HG03045 (cell line): Measurements from ENCODE around the gene GPR183.
A peak's percentile ranks its signal among the peaks of the same experiment; 100 is the strongest.

Experiments
- ATAC-seq: cut with Tn5 transposase; IDR thresholded peaks from one replicate; pipeline ENCODE4 v1.9.1; 2021; ENCODE audit warnings: mild to moderate bottlenecking, moderate library complexity; ENCODE audit not compliant: unreplicated experiment

Gene GPR183

DNA sequence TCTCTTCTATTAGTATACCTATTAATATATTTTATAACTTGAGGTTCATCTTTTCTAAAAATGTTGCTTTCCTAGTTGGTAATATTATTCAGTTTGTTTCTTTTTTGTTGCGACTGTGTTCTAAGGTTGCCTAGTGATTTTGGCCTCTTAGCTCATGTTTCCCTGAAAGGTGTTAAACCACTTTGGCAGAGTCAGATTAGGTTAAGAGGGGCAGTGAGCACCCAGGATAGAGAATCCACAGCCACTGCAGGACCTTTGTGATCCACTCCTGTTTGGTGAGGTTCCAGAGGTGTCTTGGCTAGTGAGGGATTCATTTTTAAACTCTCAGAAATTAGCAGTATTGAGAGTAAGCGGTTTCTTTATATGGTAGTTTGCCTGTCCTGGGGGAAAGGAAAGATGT, 34.1 kb downstream of the GPR183 start:
- no peak for ATAC-seq

GRCh38 chr13:99272481-99272880, 34.7 kb downstream of the GPR183 start:
- no peak for ATAC-seq

DNA sequence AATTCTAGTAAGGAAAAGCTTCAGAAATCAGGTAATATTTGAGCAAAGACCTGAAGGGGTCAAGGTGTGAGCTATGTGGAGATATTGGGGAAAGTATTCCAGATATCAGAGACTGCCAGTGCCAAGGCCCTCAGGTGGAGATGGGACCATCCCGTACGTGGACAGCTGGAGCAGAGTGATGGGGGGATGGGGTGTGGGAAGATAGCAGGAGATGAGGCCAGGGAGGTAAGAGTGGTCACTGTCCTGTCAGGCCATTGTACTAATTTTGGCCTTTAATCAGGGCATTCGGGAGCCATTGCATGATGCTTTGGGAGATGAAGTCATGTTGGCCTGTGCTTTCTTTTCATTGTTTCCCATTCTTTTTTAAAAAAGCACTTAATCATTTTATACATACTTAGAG, 36.0 kb downstream of the GPR183 start:
- ATAC-seq: no peak

DNA sequence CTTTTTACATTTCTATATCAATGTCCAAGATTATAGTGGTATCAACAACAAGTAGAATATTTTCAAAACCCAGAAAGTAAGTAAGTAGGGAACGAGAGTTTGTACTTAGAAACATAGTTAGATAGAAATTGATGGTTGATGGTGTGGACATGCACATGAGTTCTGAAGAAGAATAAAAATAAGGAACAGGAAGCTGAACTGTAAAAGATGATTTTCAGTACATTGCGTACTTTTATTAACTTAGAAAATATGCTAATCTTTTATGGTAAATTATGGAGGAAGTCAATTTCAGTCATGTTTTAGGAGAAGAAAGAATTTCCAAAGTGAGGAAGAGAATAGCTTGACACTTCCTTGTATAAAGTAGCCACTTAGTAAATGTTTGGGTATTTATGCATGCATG, 36.7 kb downstream of the GPR183 start:
- no peak for ATAC-seq

DNA sequence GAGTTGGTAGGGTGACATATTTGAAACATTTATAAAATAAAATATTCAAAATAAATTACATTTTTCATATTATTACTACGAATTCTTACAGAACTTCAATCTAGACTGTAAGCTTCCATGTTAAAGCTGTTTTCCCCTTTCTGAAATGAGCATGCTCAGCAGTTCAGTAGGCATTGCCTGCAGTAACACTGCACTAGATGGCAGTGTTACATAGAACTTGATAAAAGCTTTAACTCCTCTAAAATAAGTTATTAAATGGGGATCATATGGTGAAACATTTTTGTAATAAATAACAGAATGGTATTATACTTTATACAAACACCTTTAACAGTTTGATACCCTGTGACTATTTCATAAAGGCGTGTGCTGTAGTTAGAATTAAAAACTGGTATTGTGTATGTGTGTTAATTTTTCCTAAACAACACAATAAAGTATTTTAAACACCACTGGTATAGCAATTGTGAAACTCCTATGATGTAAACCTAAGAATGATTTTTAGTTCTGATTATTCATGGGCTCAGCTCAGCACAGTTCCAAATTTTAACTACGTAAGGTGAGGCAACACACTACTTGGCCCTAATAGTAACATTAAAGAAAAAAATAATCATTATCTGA, 37.5 kb downstream of the GPR183 start:
- peak; percentile 57 for ATAC-seq

DNA sequence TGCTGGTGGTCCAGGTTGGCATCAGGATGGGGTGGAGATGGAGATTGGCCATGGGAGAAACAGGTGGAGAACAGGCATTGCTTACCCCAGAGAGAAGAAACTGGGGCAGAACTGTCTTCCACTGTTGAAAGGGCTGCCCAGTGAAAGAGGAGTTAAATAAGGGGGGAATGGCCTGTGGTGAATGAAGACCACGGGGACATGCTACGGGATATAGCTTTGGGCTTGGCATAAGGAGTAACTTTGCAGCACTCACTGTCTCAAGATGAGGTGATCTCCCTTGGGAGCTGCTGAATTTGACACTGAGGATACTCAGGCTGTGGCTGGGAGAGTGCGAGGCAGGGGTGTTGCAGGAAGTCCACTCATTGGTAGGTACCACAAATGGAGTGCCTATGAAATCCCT, 38.4 kb downstream of the GPR183 start:
- ATAC-seq: no peak

GRCh38 chr13:99267927-99268326, 39.3 kb downstream of the GPR183 start:
- no peak for ATAC-seq

DNA sequence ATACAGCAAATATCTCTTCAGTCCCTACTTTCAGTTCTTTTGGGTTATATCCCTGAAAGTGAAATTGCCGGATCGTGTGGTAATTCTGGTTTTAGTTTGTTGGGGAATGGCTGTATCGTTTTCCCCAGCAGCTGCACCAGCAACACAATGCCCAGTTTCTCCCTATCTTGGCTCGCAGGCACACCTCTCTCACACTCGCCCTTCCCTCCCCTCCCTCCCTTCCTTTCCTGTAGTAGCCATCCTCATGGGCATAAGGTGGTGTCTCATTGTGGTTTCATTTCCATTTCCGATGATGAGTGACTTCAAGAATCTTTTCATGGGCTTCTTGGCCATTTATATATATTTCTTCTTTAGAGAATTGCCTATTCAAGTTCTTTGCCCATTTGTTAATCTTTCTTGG, 40.4 kb downstream of the GPR183 start:
- no peak for ATAC-seq

GRCh38 chr13:99265821-99266426, 41.3 kb downstream of the GPR183 start:
- no peak for ATAC-seq

- ATAC-seq: no peak
Measured at GRCh38 chr13:99265162-99265800, 41.9 kb downstream of the GPR183 start.

DNA sequence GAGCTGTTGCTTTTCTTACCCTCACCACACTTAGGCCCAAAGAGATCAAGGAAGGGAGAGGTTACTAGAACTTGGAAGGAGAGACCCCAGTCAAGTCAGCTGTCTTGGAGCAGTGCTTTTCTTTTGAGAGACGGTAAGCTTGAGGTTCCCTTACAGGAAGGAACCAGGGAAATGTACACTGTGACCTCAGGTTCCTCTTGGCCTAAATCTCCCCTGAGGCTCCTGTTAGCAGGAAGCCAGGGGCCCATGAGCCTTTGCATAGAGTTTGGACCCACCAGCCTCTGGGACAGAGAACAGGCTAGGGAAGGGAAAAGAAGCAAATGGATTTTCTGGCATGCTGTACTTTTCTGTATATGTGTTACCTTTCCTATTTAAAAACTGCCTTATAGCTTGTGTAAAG, 43.1 kb downstream of the GPR183 start:
- ATAC-seq: no peak

- ATAC-seq: no peak
Measured at GRCh38 chr13:99263126-99263785, 43.9 kb downstream of the GPR183 start.

DNA sequence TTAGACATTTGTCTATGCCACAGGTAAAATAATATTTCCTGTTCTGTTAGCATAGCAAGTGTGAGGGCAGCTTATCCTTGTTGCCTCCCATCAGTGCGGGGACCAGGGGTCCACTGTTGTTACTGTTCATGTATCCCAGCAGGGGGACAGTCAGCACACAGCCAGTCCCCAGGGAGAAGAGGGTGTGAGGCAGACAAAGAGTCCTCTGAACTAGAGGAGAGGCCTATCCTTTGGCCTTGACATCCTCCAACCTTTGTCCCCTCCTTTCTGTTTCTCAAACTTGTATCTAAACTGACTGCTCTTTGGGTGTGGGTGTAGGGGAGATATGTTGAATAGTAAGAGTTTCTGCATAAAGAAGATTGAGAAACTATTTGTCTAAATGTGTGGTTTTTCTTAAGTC, 46.1 kb downstream of the GPR183 start:
- ATAC-seq: no peak

DNA sequence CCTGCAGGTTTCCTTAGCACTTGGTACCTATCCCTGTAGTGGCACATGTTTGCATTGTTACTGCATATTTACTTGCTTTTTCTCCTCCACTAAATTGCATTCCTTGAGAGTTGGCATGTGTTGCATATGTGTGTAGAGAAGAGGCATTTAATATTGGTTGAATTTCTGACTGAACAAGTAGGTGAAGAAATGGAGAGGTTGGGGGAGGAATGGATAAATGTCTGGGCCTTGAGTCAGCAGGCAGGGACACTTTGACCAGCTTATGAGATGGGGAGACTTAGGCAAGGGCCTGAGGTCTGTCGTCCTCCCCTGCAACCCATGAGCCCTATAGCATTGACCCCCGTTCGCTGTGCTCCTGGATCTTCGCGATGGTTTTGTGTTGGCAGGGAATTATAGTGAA, 47.0 kb downstream of the GPR183 start:
- ATAC-seq: no peak

DNA sequence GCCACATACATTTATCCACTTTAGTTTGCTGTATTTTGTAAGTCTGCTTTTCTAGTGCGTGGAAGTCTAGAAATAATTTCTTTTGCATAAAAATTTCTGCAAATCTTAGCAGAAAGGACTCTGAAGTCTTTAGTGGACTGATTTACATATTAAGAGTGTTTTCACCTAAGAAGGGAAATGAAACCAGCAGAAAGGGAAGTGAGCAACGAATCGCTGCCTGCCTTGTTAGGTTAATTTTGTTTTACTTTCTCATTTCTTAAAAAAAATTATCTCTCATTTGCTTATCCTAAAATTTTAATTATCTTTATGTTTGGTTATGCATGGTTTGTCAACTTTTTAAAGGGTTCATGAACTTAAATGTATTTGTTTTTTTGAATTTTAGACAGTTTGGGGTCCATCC, 48.3 kb downstream of the GPR183 start:
- peak; percentile 54 for ATAC-seq

GRCh38 chr13:99258210-99258860, 48.9 kb downstream of the GPR183 start, which contains the start of gene GPR18:
Gene GPR18 (minus strand): TSS chr13:99258379. CDS start chr13:99255872, 2,507 bp downstream.
- peak; percentile 85 for ATAC-seq

GRCh38 chr13:99257291-99257690, 49.9 kb downstream of the GPR183 start:
- no peak for ATAC-seq

- no peak for ATAC-seq
Measured at GRCh38 chr13:99256709-99257108, 50.5 kb downstream of the GPR183 start.

DNA sequence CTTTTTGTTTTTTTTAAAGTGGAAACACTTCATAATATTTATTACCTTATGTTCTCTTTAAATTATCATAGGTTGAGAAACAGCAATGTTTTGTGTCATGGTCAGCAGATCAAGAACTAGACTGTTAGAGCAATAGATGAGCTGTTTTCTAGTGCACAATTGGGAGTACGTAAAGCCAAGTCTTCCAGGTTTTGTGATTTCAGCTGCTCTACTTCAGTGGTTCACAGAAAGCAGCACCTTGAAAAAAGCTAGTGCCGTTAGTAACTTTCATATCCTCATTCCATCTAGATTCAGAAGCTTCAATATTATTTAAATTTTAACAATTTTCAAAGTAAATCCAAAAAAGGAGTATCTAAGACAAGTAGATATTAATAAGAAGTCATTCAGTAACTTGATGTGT, 50.9 kb downstream of the GPR183 start:
- no peak for ATAC-seq

DNA sequence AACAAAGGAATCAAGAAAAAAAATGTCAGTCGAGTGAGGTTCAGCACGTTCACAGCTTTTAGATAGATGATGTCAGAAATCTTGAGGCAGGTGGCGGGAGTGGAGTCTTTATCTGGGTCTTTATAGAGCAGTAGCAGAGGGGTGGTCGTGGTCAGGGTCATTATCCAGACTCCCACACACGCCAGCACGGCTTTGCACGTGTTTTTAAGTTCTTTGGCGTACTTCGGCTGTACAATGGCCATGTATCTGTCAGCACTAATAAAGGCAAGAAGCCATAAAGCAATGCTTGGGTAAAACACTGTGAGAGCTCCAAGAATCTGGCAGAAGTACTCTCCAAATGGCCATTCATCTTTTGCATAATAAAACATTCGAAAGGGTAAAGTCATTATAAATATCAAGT, 51.9 kb downstream of the GPR183 start:
- ATAC-seq: no peak

- ATAC-seq: no peak
Measured at GRCh38 chr13:99254830-99255229, 52.4 kb downstream of the GPR183 start.
